Amniotic stem cell (primary cell): ENCODE data around the gene C16orf87.
"Not testable (repeated sequence)": the region's sequence is repeated elsewhere in the genome, so short reads cannot be mapped to it uniquely, and the experiment has no call there.

Experiments used
- DNase-seq: peaks from one replicate; lab custom pipeline; 2025; lab: John Stamatoyannopoulos, UW

C16orf87 gene, protein sequence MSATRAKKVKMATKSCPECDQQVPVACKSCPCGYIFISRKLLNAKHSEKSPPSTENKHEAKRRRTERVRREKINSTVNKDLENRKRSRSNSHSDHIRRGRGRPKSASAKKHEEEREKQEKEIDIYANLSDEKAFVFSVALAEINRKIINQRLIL

DNA sequence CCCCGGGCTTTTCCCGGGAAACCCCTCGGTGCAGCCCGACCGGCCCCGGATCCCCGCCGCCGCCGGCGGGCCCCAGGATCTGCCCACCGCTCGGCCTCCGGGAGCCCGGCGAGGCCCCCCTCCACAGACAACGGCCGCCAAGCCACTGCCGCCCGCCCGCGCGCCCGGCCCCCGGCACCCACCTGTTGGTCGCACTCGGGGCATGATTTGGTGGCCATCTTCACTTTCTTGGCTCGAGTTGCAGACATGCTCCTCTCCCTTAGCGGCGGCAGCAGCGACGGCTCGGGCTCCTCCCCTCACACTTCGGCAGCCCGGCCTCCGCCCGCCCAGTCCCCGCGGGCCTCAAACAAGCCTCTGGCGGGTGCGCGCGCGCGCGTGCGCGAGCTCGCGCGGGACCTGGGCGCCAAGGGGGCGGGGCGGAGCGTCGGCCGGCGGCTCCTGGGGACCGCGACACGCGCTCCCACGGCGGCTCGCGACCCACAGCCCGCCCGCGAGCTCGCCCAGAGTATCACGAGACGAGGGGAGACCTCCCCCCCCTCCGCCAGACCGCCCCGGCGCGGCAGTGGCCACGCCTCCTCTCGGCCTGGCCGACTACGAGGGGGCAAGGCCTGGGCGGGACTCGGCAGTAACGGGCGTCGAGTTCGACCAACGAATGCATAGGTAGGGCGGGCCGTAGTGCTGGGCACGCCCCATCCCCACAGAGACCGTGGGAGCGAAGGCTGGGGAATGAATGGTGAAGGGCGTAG lies at the start of gene C16orf87:
TSS of gene C16orf87 (minus strand) at position 279 of the 746 bp plus-strand sequence. CDS start at position 248, 31 bp downstream.
- DNase-seq = peak; percentile 93

DNA sequence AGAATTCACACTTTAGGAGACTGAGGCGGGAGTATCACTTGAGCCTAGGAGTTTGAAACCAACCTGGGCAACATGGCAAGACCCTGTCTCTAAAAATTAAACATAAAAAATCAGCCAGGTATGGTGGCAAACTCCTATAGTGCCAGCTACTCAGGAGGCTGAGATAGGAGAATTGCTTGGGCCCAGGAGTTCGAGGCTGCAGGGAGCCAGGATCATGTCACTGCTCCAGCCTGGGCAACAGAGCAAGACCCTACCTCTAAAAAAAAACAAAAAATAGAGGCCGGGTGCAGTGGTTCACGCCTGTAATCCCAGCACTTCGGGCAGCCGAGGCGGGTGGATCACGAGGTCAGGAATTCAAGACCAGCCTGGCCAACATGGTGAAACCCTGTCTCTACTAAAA lies 44.3 kb upstream of the C16orf87 start:
- no peak for DNase-seq

DNA sequence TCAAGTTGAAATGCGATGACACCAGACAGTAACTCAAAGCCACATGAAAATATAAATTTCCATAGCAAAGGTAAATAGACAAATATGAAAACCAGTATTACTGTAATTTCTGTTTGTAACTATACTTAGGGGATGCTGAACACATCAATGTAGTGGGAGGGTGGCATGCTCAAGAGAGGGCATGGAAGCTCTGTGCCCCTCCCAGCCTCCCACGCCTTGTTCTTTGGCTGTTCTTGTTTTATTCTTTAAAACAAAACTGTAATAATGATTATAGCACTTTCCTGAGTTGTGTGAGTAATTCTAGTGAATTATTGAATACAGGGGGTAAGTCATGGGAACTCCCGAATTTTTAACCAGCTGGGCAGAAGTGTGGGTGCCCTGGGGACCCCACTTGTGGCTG lies 42.2 kb upstream of the C16orf87 start:
- DNase-seq = no peak

DNA sequence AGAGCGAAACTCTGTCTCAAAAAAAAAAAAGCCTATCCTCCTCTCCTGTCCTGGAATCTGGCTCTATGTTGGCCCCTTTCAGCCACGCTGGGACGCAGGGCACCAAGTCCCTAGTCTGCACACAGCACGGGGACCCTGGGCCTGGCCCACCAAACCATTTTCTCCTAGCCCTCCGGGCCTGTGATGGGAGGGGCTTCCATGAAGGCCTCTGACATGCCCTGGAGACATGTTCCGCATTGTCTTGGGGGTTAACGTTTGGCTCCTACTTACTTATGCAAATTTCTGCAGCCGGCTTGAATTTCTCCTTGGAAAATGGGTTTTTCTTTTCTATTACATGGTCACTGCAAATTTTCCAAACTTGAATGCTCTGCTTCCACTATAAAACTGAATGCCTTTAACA lies 40.6 kb upstream of the C16orf87 start:
- DNase-seq = no peak

DNA sequence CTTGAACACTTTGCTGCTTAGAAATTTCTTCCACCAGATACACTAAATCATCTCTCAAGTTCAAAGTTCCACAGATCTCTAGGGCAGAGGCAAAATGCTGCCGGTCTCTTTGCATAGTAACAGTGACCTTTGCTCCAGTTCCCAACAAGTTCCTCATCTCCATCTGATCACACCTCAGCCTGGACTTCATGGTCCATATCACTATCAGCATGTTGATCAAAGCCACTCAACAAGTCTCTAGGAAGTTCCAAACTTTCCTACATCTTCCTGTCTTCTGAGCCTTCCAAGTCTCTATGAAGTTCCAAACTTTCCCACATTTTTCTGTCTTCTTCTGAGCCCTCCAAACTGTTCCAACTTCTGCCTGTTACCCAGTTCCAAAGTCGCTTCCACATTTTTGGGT lies 37.9 kb upstream of the C16orf87 start:
- not testable (repeated sequence) for DNase-seq

DNA sequence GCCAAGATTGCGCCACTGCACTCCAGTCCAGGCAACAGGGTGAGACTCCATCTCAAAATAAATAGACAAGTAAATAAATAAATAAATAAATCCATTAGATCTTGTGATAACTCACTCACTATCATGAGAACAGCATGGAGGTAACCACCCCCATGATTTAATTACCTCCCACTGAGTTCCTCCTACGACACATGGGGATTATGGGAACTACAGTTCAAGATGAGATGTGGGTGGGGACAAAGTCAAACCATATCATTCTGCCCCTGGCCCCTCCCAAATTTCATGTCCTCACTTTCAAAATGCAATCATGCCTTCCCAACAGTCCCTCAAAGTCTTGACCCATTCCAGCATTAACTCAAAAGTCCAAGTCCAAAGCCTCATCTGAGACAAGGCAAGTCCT lies 36.5 kb upstream of the C16orf87 start:
- not testable (repeated sequence) for DNase-seq

DNA sequence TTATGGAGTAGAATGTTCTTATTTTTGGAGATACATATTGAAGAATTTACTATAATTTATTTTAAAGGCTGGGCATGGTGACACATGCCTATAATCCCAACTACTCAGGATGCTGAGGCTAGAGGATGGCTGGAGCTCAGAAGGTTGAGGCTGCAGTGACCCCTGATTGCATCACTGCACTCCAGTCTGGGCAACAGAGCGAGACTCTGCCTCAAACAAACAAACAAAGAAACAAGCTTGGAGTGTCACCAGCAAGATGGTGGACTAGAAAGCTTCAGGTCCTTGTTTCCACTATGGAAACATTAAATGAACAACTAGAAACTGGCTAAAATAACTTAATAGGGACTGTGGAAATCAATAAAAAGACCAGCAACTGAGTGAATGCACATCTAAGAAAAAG lies 35.3 kb upstream of the C16orf87 start:
- no peak for DNase-seq

DNA sequence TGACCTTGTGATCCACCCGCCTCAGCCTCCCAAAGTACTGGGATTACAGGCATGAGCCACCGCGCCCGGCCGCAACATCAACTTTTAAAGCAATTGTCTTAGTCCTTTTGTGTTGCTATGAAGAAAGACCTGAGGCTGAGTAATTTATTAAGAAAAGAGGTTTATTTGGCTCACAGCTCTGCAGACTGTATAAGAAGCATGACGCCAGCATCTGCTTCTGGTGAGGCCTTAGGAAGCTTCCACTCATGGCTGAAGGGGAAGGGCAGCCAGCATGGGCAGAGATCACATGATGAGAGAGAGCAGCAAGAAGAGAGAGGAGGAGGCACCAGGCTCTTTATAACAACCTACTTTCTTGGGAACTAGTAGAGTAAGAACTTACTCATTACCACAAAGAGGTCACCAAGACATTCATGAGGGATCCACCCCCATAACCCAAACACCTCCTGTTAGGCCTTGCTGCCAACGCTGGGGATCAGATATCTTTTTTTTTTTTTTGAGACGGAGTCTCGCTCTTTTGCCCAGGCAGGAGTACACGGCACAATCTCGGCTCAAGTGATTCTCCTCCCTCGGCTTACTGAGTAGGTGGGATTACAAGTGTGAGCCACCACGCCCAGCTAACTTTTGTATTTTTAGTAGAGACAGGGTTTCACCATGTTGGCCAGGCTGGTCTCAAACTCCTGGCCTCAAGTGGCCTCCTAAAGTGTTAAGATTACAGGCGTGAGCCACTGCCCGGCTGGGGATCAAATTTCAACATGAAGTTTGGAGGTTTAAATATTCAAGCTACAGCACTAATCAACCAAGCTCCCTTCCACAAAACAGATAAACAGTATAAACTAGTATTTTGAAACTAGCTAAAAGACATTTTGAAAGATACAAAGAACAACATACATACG lies 31.8 kb upstream of the C16orf87 start:
- no peak for DNase-seq

DNA sequence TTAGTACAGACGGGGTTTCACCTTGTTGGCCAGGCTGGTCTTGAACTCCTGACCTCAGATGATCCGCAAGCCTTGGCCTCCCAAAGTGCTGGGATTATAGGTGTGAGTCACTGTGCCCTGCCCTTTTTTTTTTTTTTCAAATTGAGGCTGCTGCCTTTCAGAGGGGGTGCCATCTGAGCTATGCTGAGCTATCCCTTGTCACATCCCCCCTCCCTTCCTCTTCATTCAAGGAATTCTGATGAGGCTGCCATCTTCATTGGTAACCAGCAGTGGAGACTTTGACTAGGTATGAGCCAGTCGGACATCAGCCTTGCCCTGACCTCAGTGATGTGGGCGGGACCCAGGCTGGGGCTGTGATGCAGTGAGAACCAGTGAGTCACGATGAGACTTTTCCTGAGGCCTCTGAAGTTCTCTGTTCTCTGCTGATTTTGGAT lies 28.8 kb upstream of the C16orf87 start:
- peak; percentile 56 for DNase-seq

DNA sequence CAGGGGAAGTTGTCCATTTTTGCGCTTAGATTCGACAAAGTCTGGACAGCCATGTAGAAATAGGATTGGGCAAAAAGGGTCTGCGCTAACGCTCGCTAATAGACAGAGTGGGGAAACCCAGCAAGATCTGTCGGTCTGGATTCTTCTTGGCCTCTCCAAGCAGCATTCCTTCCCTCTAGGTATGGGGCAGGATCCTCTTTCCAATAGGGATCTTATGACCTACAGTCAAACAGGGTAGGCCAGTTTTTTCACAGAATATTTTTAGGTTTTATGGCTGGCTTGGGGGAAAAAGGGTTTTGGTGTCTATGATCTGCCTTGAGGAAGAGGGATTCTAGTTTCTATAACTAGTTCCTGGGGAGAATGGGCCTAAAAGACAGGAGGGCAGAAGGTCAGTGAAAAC lies 27.2 kb upstream of the C16orf87 start:
- DNase-seq = no peak

DNA sequence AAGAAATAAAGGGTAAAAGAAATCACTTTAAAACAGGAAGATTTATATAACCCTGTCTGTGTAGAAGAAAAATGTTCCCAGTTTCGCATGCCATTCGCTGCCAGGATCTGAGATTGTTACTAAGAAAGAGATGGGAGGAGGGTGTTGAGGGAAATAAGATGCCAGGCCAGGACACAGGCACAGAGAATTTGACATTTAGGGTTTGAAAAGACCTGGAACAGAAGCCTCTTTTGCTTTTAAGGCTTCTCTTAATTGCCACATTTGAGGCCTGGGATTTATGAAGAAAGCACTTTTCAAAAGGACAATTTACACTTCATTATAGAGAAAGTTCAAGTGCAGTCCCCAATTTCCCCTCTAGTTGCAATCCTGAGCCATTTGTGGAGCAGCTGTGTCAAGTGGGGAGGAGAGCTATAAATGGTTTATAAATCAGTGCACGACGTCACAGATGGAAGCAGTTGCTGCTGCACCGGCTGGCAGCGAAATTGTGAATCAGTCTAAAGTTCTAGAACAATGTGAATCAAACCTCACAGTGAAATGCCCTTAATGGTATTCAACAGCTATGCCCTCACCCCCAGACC lies 26.5 kb upstream of the C16orf87 start:
- DNase-seq = no peak

DNA sequence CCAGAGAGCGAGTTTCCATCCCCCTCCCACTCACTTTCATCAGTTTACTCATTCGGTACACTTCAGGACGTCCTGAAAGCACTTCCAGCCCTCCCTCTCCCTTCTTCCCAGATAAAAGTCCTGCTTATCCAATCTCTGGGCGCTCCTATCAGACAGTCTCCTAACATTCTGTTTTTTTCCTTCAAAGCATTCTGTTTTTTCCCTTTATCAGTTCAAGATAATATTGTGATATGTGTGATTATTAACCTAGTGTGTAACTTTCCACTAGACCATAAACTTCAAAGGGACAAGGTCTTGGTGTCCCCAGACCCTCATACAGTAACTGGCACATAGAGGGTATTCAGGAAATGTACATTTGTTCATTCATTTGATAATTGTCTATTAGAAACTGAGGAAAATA lies 24.4 kb upstream of the C16orf87 start:
- no peak for DNase-seq

DNA sequence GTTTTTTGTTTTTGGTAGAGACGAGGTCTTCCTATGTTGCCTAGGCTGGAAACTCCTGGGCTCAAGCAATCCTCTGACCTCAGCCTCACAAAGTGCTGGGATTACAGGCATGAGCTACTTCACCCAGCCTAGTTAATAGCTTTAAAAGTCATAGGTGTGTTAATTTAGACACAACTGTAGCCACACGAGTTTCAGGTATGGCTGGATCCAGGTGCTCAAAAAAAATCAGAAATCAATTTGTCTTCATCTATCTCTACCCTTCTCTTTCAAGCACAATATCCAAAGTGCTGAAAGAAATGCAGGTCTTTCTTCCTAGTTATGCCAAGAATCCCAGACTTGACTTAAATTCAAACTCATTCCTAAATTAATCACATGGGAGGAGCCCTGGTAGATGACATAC lies 23.9 kb upstream of the C16orf87 start:
- DNase-seq = no peak

DNA sequence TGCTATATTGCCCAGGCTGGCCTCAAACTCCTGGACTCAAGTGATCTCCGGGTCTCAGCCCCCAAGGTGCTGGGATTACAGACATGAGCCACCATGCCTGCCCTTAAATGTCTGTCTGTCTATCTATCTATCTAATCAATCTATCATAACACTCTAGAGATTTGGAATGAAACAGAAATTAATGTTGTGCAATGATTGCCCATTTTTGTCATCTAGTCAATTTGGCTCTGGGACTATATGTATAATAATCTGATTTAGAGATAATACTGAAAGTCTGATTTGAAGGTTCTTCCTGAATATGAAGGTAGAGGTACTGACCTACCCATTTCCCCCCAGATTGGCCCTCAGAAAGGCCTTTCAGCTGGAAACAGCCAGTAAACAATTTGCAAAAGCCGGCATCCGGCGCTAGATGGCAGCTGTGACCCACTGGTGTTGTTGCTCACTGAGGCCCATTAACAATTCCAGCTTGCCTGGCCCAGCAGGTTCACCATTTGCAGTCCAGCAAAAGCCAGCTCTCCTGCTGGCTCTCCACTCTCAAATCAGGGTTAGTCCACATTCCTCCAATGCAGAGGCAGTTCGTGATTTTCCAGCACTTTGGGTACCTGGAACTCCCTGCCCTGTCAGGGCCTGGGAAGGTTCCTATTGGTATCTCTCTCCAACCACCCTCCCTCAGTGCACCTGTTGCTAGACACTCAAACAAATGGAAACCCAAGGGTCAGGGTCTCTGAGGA lies 22.9 kb upstream of the C16orf87 start:
- DNase-seq = peak; percentile 68

DNA sequence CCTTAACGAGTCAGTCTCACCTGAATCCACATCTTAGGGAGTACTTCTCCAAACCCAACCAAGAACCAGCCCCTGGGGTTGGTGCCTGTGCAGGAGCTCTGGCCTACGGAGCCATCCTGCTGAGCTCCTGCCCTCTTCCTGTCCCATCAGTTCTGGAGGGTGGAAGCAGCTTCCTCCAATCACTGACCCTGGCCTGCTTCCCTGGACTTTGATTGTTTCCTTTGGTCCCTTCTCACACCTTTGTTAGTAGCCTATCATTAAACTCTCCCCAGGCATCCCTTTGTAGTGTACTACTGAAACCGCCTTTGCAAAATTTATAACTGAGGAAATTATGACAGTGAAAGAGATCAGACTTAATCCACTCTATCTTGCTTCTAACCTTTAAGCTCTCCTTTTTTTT lies 21.1 kb upstream of the C16orf87 start:
- DNase-seq = no peak

DNA sequence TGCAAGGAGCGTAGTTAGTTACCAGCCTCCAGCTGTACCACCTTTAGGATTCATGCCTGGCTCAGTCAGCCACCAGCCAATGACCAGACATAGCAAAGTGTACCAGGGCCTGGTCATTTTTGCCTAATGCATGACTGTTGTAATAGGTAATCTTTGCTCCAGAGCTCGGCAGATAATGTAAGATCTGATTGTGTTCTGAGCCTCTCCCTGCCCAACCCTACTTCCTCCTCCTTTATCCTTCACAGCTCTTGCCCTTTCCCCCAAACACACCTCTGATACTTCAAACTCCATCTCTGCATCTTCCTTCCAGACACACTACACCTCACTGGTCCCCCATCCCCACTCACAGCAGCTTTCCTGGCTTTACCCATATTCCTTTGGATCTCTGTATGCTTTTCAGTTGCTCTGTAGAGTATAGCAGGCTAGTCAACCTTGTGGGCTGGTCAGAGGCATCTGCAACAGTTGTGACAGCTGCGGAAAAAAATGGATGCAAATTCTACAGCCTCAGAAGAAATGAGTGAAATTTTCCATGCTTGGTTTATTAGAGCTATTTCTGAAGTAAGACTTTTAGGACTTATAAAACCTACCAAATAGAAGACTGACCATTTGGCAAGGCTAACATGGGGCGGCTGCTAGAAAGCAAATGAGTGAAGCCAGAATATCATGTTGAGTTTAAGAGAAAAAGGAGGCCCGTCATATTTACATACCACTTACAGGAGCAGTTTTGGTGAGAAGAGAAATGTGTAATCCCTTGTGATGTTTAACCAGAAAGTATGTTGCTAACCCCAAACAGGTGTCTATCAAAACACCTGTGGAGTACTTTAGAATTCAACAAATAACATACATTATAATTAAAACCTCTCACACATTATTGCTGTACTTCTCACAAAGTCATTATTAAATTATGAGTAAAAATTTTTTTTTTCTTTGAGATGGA lies 19.9 kb upstream of the C16orf87 start:
- DNase-seq = no peak

DNA sequence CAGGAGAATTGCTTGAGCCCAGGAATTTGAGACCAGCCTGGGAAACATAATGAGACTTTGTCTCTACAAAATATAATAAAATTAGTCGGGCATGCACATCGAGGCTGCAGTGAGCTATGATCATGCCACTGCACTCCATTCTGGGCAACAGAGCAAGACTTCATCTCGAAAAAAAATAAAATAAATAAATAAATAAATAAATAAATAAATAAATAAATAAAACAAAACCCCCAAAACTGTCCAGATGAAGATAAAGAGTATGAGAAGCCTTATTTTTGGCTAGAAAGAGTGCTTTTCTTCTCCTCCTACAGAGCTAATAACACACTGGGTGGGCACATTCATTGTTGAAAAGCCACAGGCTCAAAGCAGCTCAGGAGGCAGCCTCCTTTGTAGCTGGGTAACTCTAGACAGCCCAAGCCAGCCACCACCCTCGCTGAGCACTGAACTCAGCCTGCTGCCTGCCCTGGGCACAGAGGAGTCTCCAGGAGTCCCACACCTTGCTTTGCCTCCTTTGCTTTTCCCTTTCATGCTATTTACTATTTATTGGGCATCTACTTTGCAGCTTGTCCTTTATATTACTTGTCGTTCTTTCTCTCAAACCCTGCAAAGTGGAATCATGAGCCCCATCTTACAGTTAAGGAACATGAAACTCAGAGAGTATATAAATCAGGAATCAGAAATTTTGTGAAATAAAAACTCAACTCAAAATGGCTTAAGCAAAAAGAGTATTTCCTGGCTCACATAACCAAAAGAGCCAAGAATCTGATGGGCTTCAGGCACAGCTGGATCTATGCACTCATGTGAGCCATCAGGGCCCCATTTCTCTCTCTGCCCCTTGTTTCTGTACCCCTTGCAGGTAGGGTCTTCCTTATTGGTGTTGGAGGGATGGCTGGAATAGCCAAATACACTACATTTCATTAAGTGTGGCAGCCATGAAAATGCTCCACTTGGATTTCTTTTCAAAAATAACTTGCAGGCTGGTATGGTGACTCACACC lies 18.1 kb upstream of the C16orf87 start:
- DNase-seq = no peak

DNA sequence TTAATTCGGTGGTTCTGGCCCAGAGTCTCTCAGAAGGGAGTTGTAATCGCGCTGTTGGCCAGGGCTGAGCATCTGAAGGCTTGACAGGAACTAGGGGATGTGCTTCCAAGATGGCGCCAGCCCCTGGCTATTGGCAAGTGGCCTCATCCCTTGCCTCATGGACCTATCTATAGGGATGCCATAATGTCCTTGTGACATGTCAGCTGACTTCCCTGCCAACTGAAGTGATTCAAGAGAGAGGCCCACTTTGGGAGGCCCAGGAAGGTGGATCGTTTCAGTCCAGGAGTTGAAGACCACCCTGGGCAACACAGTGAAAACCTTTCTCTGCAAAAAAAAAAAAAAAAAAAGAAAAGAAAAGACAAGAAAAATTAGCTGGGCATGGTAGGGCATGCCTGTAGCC lies 15.0 kb upstream of the C16orf87 start:
- no peak for DNase-seq

DNA sequence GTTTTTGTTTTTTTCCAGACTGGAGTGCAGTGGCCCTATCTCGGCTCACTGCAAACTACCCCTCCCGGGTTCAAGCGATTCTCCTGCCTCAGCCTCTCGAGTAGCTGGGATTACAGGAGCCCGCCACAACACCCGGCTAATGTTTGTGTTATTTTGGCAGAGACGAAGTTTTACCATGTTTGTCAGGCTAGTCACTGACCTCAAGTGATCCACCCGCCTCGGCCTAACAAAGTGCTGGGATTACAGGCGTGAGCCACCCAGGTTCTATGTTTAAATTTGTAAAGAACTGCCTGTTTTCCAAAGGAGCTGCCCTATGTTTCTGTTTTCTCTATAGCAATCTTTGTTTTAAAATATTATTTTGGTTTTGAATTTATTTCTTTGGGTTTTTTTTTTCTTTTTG lies 13.8 kb upstream of the C16orf87 start:
- DNase-seq = no peak
